Nephron (organoid): ENCODE data around the gene IRGM.

ENCODE experiments used
- H3K27ac Mint-ChIP-seq, 3 experiments: 2 replicates each; pipeline ENCODE4 v1.8.0; 2020; ENCODE audit warnings: mixed read lengths in 3 of 3, mild to moderate bottlenecking in 2 of 3, moderate library complexity in 1 of 3
- H3K27me3 Mint-ChIP-seq: 2 replicates; pipeline ENCODE4 v1.8.0; 2021; ENCODE audit warnings: low read depth, mild to moderate bottlenecking, moderate library complexity, mixed read lengths
- H3K36me3 Mint-ChIP-seq: 2 replicates; pipeline ENCODE4 v1.8.0; 2020; ENCODE audit warnings: low read depth, mixed read lengths
- H3K4me1 Mint-ChIP-seq: 2 replicates; pipeline ENCODE4 v1.8.0; 2020; ENCODE audit warnings: mixed read lengths
- H3K4me3 Mint-ChIP-seq, 3 experiments: 2 replicates each; pipeline ENCODE4 v1.8.0; 2020; ENCODE audit warnings: mild to moderate bottlenecking in 3 of 3, mixed read lengths in 3 of 3, moderate library complexity in 2 of 3
- H3K9me3 Mint-ChIP-seq: 2 replicates; pipeline ENCODE4 v1.8.0; 2020; ENCODE audit warnings: mixed read lengths
- TF ChIP-seq, protein P1 (sequence below), 3 experiments: fragments of 200-600 bp; sonication (generic); IDR thresholded peaks; one replicate each; pipeline ENCODE4 v1.5.0; 2021; ENCODE audit warnings: antibody characterized with exemption in 3 of 3; ENCODE audit not compliant: unreplicated experiment in 3 of 3

IRGM gene

DNA sequence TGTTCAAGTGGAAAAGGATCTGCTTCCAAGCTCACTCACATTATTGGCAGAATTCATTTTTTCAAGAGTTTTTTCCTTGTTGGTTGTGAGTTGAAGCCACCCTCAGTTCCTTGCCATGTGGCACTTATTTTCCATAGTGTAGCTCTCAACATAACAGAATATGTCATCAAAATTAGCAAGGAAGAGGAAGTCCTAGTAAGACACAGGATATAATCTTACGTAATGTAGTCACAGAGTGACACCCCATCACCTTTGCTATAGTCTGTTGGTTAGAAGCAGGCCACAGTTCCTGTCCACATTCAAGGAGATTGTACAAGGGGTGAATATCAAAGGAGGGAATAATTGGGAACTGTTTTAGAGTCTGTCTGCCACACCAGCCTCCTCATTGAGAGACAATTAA lies 15.7 kb downstream of the IRGM start:
- no peaks in the 10 kb centered on the region for H3K36me3 Mint-ChIP-seq
- no peak overlapping the region for H3K4me3 Mint-ChIP-seq
- no peaks in the 10 kb centered on the region for H3K4me1 Mint-ChIP-seq
- H3K27me3 Mint-ChIP-seq, result peaks cover 6% of the 10 kb centered on the region
- no peak overlapping the region for H3K27ac Mint-ChIP-seq
- TF ChIP-seq, protein P1, sequence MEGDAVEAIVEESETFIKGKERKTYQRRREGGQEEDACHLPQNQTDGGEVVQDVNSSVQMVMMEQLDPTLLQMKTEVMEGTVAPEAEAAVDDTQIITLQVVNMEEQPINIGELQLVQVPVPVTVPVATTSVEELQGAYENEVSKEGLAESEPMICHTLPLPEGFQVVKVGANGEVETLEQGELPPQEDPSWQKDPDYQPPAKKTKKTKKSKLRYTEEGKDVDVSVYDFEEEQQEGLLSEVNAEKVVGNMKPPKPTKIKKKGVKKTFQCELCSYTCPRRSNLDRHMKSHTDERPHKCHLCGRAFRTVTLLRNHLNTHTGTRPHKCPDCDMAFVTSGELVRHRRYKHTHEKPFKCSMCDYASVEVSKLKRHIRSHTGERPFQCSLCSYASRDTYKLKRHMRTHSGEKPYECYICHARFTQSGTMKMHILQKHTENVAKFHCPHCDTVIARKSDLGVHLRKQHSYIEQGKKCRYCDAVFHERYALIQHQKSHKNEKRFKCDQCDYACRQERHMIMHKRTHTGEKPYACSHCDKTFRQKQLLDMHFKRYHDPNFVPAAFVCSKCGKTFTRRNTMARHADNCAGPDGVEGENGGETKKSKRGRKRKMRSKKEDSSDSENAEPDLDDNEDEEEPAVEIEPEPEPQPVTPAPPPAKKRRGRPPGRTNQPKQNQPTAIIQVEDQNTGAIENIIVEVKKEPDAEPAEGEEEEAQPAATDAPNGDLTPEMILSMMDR (IDR thresholded peaks at IDR 0.05; ENCODE audit: unreplicated experiment in 3 of 3), result no peak
- peaks cover 29% of the 10 kb centered on the region for H3K9me3 Mint-ChIP-seq

- H3K4me3 Mint-ChIP-seq, result no peak overlapping the region
- H3K9me3 Mint-ChIP-seq, result peaks cover 26% of the 10 kb centered on the region
- no peaks in the 10 kb centered on the region for H3K27me3 Mint-ChIP-seq
- TF ChIP-seq, protein P1 (IDR thresholded peaks at IDR 0.05; ENCODE audit: unreplicated experiment in 3 of 3), result no peak
- H3K36me3 Mint-ChIP-seq, result no peaks in the 10 kb centered on the region
- H3K27ac Mint-ChIP-seq, result no peak overlapping the region
- H3K4me1 Mint-ChIP-seq, result no peaks in the 10 kb centered on the region
Observed at GRCh38 chr5:150879358-150879757, 33.0 kb downstream of the IRGM start.

- TF ChIP-seq, protein P1 (IDR thresholded peaks at IDR 0.05; ENCODE audit: unreplicated experiment in 3 of 3), result no peak
- Mint-ChIP-seq H3K4me1 (no peaks in the 10 kb centered on the region), H3K36me3 (peaks cover 92% of the 10 kb centered on the region), H3K27me3 (no peaks in the 10 kb centered on the region), H3K4me3 (no peak overlapping the region), H3K9me3 (peaks cover 85% of the 10 kb centered on the region), H3K27ac (no peak overlapping the region)
Observed at GRCh38 chr5:150895431-150896428, 49.4 kb downstream of the IRGM start.
